H1 (cell line): Measurements from ENCODE around the gene THADA. TPM values are rescaled to one million over a fixed set of nuclear protein-coding genes. Genes with fewer than 3 reads are reported as not detected.

ENCODE experiments used
- polyA plus RNA-seq, 7 experiments: library from polyadenylated mRNA; depleted of rRNA in 3 of 7; stranded (reverse) in 5 of 7; unstranded in 2 of 7; fragments of >200 nt in 5 of 7; fragments of 200-250 nt in 2 of 7; gene quantifications; 1 replicate in 5 of 7; 2 replicates in 1 of 7; 4 replicates in 1 of 7; pipeline versions ENCODE4 v1.2.1 to v1.2.3, GENCODE V29; 2011 to 2013; ENCODE audit warnings: missing spikeins in 2 of 7, mixed read lengths in 2 of 7
- total RNA-seq: library from RNA; stranded (reverse); fragmentation: NEBNext Ultra II Directional; extraction: Animal tissue kit (Norgen Biotek cat#: 25700); gene quantifications from 2 replicates; pipeline ENCODE4 v1.2.1, GENCODE V29; 2021
- TF ChIP-seq, protein P1 (sequence below): fragments of 300-600 bp; sonication (generic); IDR thresholded peaks from 2 replicates; pipeline ENCODE4 v1.7.1; 2012; ENCODE audit warnings: low read length, moderate library complexity, mild to moderate bottlenecking, inconsistent platforms; ENCODE audit not compliant: insufficient replicate concordance

THADA gene
- total and polyA plus RNA-seq, 2 of the 8 experiments (the other 6 are each of a cell fraction or from before 2014, with no cell fraction given): 22.4 to 26.8 TPM

GRCh38 chr2:43518718-43519117 lies 77.1 kb downstream of the THADA start (continued):
- TF ChIP-seq, protein P1, sequence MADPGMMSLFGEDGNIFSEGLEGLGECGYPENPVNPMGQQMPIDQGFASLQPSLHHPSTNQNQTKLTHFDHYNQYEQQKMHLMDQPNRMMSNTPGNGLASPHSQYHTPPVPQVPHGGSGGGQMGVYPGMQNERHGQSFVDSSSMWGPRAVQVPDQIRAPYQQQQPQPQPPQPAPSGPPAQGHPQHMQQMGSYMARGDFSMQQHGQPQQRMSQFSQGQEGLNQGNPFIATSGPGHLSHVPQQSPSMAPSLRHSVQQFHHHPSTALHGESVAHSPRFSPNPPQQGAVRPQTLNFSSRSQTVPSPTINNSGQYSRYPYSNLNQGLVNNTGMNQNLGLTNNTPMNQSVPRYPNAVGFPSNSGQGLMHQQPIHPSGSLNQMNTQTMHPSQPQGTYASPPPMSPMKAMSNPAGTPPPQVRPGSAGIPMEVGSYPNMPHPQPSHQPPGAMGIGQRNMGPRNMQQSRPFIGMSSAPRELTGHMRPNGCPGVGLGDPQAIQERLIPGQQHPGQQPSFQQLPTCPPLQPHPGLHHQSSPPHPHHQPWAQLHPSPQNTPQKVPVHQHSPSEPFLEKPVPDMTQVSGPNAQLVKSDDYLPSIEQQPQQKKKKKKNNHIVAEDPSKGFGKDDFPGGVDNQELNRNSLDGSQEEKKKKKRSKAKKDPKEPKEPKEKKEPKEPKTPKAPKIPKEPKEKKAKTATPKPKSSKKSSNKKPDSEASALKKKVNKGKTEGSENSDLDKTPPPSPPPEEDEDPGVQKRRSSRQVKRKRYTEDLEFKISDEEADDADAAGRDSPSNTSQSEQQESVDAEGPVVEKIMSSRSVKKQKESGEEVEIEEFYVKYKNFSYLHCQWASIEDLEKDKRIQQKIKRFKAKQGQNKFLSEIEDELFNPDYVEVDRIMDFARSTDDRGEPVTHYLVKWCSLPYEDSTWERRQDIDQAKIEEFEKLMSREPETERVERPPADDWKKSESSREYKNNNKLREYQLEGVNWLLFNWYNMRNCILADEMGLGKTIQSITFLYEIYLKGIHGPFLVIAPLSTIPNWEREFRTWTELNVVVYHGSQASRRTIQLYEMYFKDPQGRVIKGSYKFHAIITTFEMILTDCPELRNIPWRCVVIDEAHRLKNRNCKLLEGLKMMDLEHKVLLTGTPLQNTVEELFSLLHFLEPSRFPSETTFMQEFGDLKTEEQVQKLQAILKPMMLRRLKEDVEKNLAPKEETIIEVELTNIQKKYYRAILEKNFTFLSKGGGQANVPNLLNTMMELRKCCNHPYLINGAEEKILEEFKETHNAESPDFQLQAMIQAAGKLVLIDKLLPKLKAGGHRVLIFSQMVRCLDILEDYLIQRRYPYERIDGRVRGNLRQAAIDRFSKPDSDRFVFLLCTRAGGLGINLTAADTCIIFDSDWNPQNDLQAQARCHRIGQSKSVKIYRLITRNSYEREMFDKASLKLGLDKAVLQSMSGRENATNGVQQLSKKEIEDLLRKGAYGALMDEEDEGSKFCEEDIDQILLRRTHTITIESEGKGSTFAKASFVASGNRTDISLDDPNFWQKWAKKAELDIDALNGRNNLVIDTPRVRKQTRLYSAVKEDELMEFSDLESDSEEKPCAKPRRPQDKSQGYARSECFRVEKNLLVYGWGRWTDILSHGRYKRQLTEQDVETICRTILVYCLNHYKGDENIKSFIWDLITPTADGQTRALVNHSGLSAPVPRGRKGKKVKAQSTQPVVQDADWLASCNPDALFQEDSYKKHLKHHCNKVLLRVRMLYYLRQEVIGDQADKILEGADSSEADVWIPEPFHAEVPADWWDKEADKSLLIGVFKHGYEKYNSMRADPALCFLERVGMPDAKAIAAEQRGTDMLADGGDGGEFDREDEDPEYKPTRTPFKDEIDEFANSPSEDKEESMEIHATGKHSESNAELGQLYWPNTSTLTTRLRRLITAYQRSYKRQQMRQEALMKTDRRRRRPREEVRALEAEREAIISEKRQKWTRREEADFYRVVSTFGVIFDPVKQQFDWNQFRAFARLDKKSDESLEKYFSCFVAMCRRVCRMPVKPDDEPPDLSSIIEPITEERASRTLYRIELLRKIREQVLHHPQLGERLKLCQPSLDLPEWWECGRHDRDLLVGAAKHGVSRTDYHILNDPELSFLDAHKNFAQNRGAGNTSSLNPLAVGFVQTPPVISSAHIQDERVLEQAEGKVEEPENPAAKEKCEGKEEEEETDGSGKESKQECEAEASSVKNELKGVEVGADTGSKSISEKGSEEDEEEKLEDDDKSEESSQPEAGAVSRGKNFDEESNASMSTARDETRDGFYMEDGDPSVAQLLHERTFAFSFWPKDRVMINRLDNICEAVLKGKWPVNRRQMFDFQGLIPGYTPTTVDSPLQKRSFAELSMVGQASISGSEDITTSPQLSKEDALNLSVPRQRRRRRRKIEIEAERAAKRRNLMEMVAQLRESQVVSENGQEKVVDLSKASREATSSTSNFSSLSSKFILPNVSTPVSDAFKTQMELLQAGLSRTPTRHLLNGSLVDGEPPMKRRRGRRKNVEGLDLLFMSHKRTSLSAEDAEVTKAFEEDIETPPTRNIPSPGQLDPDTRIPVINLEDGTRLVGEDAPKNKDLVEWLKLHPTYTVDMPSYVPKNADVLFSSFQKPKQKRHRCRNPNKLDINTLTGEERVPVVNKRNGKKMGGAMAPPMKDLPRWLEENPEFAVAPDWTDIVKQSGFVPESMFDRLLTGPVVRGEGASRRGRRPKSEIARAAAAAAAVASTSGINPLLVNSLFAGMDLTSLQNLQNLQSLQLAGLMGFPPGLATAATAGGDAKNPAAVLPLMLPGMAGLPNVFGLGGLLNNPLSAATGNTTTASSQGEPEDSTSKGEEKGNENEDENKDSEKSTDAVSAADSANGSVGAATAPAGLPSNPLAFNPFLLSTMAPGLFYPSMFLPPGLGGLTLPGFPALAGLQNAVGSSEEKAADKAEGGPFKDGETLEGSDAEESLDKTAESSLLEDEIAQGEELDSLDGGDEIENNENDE: no peak
